OCI-LY7 (cell line): ENCODE results near the gene TSPAN5.

Experiments
- EZH2phosphoT487 ChIP-seq: fragments of 200-600 bp; sonication (generic); IDR thresholded peaks from 2 replicates; pipeline ENCODE4 v1.6.1; 2018; ENCODE audit warnings: low read depth, borderline replicate concordance, mild to moderate bottlenecking, mixed run types, antibody characterized with exemption, low read length, moderate library complexity, mixed read lengths
- TF ChIP-seq, protein P1 (sequence below): fragments of 200-600 bp; sonication (generic); conservative IDR thresholded peaks from 2 replicates; pipeline ENCODE4 v1.5.1; 2014; ENCODE audit warnings: mild to moderate bottlenecking, antibody characterized with exemption, low read length, moderate library complexity, mixed read lengths

DNA sequence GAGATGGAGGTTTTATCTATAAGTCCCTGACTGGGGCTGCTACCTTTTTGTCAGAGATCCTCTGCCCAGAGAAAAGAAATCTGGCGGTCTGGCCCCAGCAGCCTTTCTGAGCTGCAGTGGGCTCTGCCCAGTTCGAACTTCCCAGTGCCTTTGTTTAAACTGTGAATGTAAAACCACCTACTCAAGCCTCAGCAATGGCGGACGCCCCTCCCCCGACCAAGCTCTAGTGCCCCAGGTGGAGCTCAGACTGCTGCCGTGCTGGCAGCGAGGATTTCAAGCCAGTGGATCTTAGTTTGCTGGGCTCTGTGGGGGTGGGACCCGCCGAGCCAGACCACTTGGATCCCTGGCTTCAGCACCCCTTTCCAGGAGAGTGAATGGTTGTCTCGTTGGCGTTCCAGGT lies 121.8 kb downstream of the TSPAN5 start:
- TF ChIP-seq, protein P1, sequence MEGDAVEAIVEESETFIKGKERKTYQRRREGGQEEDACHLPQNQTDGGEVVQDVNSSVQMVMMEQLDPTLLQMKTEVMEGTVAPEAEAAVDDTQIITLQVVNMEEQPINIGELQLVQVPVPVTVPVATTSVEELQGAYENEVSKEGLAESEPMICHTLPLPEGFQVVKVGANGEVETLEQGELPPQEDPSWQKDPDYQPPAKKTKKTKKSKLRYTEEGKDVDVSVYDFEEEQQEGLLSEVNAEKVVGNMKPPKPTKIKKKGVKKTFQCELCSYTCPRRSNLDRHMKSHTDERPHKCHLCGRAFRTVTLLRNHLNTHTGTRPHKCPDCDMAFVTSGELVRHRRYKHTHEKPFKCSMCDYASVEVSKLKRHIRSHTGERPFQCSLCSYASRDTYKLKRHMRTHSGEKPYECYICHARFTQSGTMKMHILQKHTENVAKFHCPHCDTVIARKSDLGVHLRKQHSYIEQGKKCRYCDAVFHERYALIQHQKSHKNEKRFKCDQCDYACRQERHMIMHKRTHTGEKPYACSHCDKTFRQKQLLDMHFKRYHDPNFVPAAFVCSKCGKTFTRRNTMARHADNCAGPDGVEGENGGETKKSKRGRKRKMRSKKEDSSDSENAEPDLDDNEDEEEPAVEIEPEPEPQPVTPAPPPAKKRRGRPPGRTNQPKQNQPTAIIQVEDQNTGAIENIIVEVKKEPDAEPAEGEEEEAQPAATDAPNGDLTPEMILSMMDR: no peak
- TF ChIP-seq EZH2phosphoT487: no peak
